IMR-90 (cell line): Measurements from ENCODE around the gene VPS52. TPM values are rescaled to one million over a fixed set of nuclear protein-coding genes. Genes with fewer than 3 reads are reported as not detected.

ENCODE experiments used
- ATAC-seq: fragments of 200-7000 bp; cut with Tn5 transposase; 2 replicates; pipeline ENCODE4 v1.9.1; 2020; ENCODE audit warnings: low read depth, mild to moderate bottlenecking, moderate library complexity
- BruUV-seq: library from RNA; stranded (reverse); fragments of 400-500 nt; replicated peaks from 2 replicates; lab custom pipeline; 2021; lab: Mats Ljungman, UMichigan
- CTCF ChIA-PET: fragments of 300-600 bp; formaldehyde crosslinking; extraction: SDS; loops from one replicate; lab custom pipeline; 2021; ENCODE audit warnings: antibody characterized with exemption; lab: Yijun Ruan, JAX
- POLR2A ChIA-PET: fragments of 300-600 bp; sonication (Branson Sonifier 250); formaldehyde crosslinking; loops from one replicate; lab custom pipeline; 2022; ENCODE audit warnings: antibody characterized with exemption; ENCODE audit not compliant: unreplicated experiment; lab: Charles Lee
- DNase-seq: peaks from one replicate; pipeline ENCODE4 v3.0.0; 2013
- H2AFZ ChIP-seq: replicated peaks from 2 replicates; pipeline ENCODE3; 2013; ENCODE audit warnings: low read length, mild to moderate bottlenecking; ENCODE audit not compliant: poor library complexity
- H2AK5ac ChIP-seq: 2 replicates; pipeline ENCODE4 v1.6.1; 2013; ENCODE audit warnings: low read depth, low read length, inconsistent platforms
- H2AK9ac ChIP-seq: replicated peaks from 2 replicates; pipeline ENCODE3; 2013; ENCODE audit warnings: mild to moderate bottlenecking, low read depth, low read length, moderate library complexity; ENCODE audit not compliant: poor library complexity
- H2BK120ac ChIP-seq: 2 replicates; pipeline ENCODE4 v1.6.1; 2013; ENCODE audit warnings: low read depth, low read length, inconsistent platforms
- H2BK15ac ChIP-seq: 3 replicates; pipeline ENCODE4 v1.6.1; 2013; ENCODE audit warnings: low read depth, low read length, inconsistent platforms
- H2BK20ac ChIP-seq: 2 replicates; pipeline ENCODE4 v1.6.1; 2013; ENCODE audit warnings: low read depth, mild to moderate bottlenecking, inconsistent platforms, low read length, moderate library complexity
- H2BK5ac ChIP-seq: 2 replicates; pipeline ENCODE4 v1.6.1; 2013; ENCODE audit warnings: mild to moderate bottlenecking, low read depth, low read length, inconsistent platforms; ENCODE audit not compliant: poor library complexity, severe bottlenecking
- H3K14ac ChIP-seq: replicated peaks from 2 replicates; pipeline ENCODE4 v1.6.1; 2013; ENCODE audit warnings: low read depth, low read length, inconsistent platforms
- H3K18ac ChIP-seq: 2 replicates; pipeline ENCODE4 v1.6.1; 2013; ENCODE audit warnings: low read depth, low read length, control low read depth
- H3K23ac ChIP-seq: 2 replicates; pipeline ENCODE4 v1.6.1; 2013; ENCODE audit warnings: low read depth, low read length, inconsistent platforms
- H3K27ac ChIP-seq: 2 replicates; pipeline ENCODE4 v1.5.1; 2013; ENCODE audit warnings: mild to moderate bottlenecking, control low read depth, low read length; ENCODE audit not compliant: insufficient read depth
- H3K27me3 ChIP-seq: 2 replicates; pipeline ENCODE4 v1.6.1; 2013; ENCODE audit warnings: low read length; ENCODE audit not compliant: control insufficient read depth, insufficient read depth
- H3K36me3 ChIP-seq: 2 replicates; pipeline ENCODE4 v1.6.1; 2013; ENCODE audit warnings: low read length, mixed read lengths; ENCODE audit not compliant: control insufficient read depth, insufficient read depth
- H3K4ac ChIP-seq: 2 replicates; pipeline ENCODE4 v1.6.1; 2013; ENCODE audit warnings: low read depth, low read length, inconsistent platforms
- H3K4me1 ChIP-seq: 2 replicates; pipeline ENCODE4 v1.6.1; 2013; ENCODE audit warnings: low read length, mixed read lengths; ENCODE audit not compliant: control insufficient read depth, insufficient read depth
- H3K4me2 ChIP-seq: 2 replicates; pipeline ENCODE4 v1.6.1; 2013; ENCODE audit warnings: low read depth, mild to moderate bottlenecking, control low read depth, low read length, moderate library complexity
- H3K4me3 ChIP-seq: 2 replicates; pipeline ENCODE4 v1.5.1; 2013; ENCODE audit warnings: low read depth, mild to moderate bottlenecking, control low read depth, low read length, moderate library complexity; ENCODE audit not compliant: insufficient read depth
- H3K56ac ChIP-seq: 2 replicates; pipeline ENCODE4 v1.6.1; 2013; ENCODE audit warnings: low read length, inconsistent platforms; ENCODE audit not compliant: insufficient read depth; ENCODE audit errors: extremely low read depth
- H3K79me1 ChIP-seq, 2 experiments: 2 replicates each; pipeline ENCODE4 v1.6.1; 2013; ENCODE audit warnings: low read length in 2 of 2, inconsistent platforms in 1 of 2, low read depth in 1 of 2
- H3K9ac ChIP-seq: 2 replicates; pipeline ENCODE4 v1.6.1; 2013; ENCODE audit warnings: low read depth, low read length, control low read depth
- H3K9me1 ChIP-seq: 2 replicates; pipeline ENCODE4 v1.6.1; 2013; ENCODE audit warnings: low read length, inconsistent platforms; ENCODE audit not compliant: insufficient read depth
- H3K9me3 ChIP-seq: 2 replicates; pipeline ENCODE4 v1.6.1; 2013; ENCODE audit warnings: low read length; ENCODE audit not compliant: control insufficient read depth, insufficient read depth
- H4K20me1 ChIP-seq: 2 replicates; pipeline ENCODE4 v1.6.1; 2013; ENCODE audit warnings: low read length, inconsistent platforms; ENCODE audit not compliant: insufficient read depth
- H4K5ac ChIP-seq: 2 replicates; pipeline ENCODE4 v1.6.1; 2013; ENCODE audit warnings: mild to moderate bottlenecking, low read depth, low read length, control low read depth
- H4K8ac ChIP-seq, 2 experiments: 2 replicates each; pipeline ENCODE4 v1.6.1; 2013; ENCODE audit warnings: low read depth in 2 of 2, low read length in 2 of 2, control low read depth in 1 of 2, inconsistent platforms in 1 of 2
- H4K91ac ChIP-seq: 2 replicates; pipeline ENCODE4 v1.6.1; 2013; ENCODE audit warnings: low read depth, low read length, inconsistent platforms; ENCODE audit not compliant: insufficient read depth
- BHLHE40 ChIP-seq: fragments of 150-350 bp; IDR thresholded peaks from 2 replicates; pipeline ENCODE4 v1.6.1; 2016; ENCODE audit warnings: mild to moderate bottlenecking, low read depth, low read length
- CEBPB ChIP-seq: IDR thresholded peaks from 2 replicates; pipeline ENCODE4 v1.6.1; 2012; ENCODE audit warnings: low read depth, low read length, improper control_type of control experiment
- CTCF ChIP-seq: conservative IDR thresholded peaks from 2 replicates; pipeline ENCODE4 v1.5.1; 2012; ENCODE audit warnings: mild to moderate bottlenecking, low read depth, low read length, improper control_type of control experiment
- ELK1 ChIP-seq: fragments of 150-350 bp; IDR thresholded peaks from 2 replicates; pipeline ENCODE4 v1.6.1; 2016; ENCODE audit warnings: low read depth, mild to moderate bottlenecking, low read length, moderate library complexity, borderline replicate concordance
- FOS ChIP-seq: fragments of 150-350 bp; IDR thresholded peaks from 2 replicates; pipeline ENCODE4 v1.6.1; 2016; ENCODE audit warnings: low read depth, low read length
- MAFK ChIP-seq: IDR thresholded peaks from 2 replicates; pipeline ENCODE4 v1.6.1; 2012; ENCODE audit warnings: low read depth, low read length, improper control_type of control experiment
- MAZ ChIP-seq: IDR thresholded peaks from 2 replicates; pipeline ENCODE4 v1.6.1; 2012; ENCODE audit warnings: low read depth, mild to moderate bottlenecking, low read length, improper control_type of control experiment, moderate library complexity, borderline replicate concordance
- MXI1 ChIP-seq: IDR thresholded peaks from 2 replicates; pipeline ENCODE4 v1.6.1; 2012; ENCODE audit warnings: low read depth, mild to moderate bottlenecking, low read length, moderate library complexity, borderline replicate concordance
- NFE2L2 ChIP-seq: fragments of 150-350 bp; IDR thresholded peaks from 2 replicates; pipeline ENCODE4 v1.6.1; 2016; ENCODE audit warnings: low read depth, mild to moderate bottlenecking, low read length
- POLR2A ChIP-seq: IDR thresholded peaks from 2 replicates; pipeline ENCODE4 v1.6.1; 2012; ENCODE audit warnings: mild to moderate bottlenecking, low read depth, low read length
- RAD21 ChIP-seq: IDR thresholded peaks from 2 replicates; pipeline ENCODE4 v1.6.1; 2012; ENCODE audit warnings: low read length, improper control_type of control experiment
- RCOR1 ChIP-seq: IDR thresholded peaks from 2 replicates; pipeline ENCODE4 v1.6.1; 2012; ENCODE audit warnings: mild to moderate bottlenecking, low read length, improper control_type of control experiment; ENCODE audit not compliant: insufficient replicate concordance
- RFX5 ChIP-seq: IDR thresholded peaks from 2 replicates; pipeline ENCODE4 v1.8.0; 2012; ENCODE audit warnings: low read depth, mild to moderate bottlenecking, low read length, moderate library complexity
- SMC3 ChIP-seq: fragments of 150-350 bp; IDR thresholded peaks from 2 replicates; pipeline ENCODE4 v1.6.1; 2016; ENCODE audit warnings: low read depth, mild to moderate bottlenecking, antibody characterized with exemption, low read length, moderate library complexity
- WGBS, 2 experiments: methylation state at CpG; one replicate each; pipeline versions ENCODE4 v1.1.5 to v1.1.7; 2013; ENCODE audit warnings: missing lambda C conversion rate in 2 of 2; ENCODE audit not compliant: insufficient read length in 1 of 2; ENCODE audit errors: extremely low coverage in 2 of 2; 5-methylcytosine and 5-hydroxymethylcytosine counted together
- dilution Hi-C: fragments of 300-500 bp; cut with HindIII; formaldehyde crosslinking; loops from one replicate; pipeline ENCODE4 v1.14.3; 2018; ENCODE audit warnings: low sequenced_read_pairs; ENCODE audit not compliant: unreplicated experiment
- in situ Hi-C: fragments of 300-500 bp; cut with MboI; formaldehyde crosslinking; loops from 3 replicates; pipeline ENCODE4 v1.14.3; 2019; ENCODE audit warnings: low sequenced_read_pairs, inconsistent platforms, mixed read lengths
- intact Hi-C: fragments of 100-400 bp; cut with micrococcal nuclease; formaldehyde crosslinking; loops from 2 replicates; pipeline ENCODE4 v1.10.0; 2022
- polyA plus RNA-seq, 3 experiments: library from polyadenylated mRNA; depleted of rRNA; stranded (reverse); fragments of >200 nt; gene quantifications; 2 replicates each; pipeline ENCODE4 v1.2.3, GENCODE V29; 2012; ENCODE audit warnings: low replicate concordance in 1 of 3
- total RNA-seq: library from RNA; depleted of rRNA; stranded (reverse); fragments of >200 nt; gene quantifications from 2 replicates; pipeline ENCODE4 v1.2.3, GENCODE V29; 2012

Gene VPS52
- total and polyA plus RNA-seq, 2 of the 4 experiments (the other 2 are of a cell fraction) = 29.8 to 54.6 TPM

- no peak overlapping the region for H4K5ac ChIP-seq
- peak overlapping the region; percentile 84 for H3K4me2 ChIP-seq
- DNase-seq (no peak), ATAC-seq (no peak)
- POLR2A ChIA-PET = no interaction called here
- WGBS, 2 experiments = no CpG with 5 or more reads among the region's 11 CpGs
- H4K8ac ChIP-seq = no peak overlapping the region
- intact Hi-C loops (no loop called here), in situ Hi-C loops (no loop called here), dilution Hi-C loops (no loop called here)
- H2AK9ac ChIP-seq = no peak overlapping the region
- H2AK5ac ChIP-seq = 0 out of 2 replicates have a peak overlapping the region, but pooled peaks have one; percentile 29
- H2BK5ac ChIP-seq = no peak overlapping the region
- H4K20me1 ChIP-seq = peaks cover 64% of the 10 kb centered on the region
- peaks cover 14% of the 10 kb centered on the region for H3K4me1 ChIP-seq
- no peaks in the 10 kb centered on the region for H3K9me3 ChIP-seq
- H2BK120ac ChIP-seq = no peak overlapping the region
- H3K56ac ChIP-seq = 0 out of 2 replicates have a peak overlapping the region, but pooled peaks have one; percentile 88
- H3K18ac ChIP-seq = no peak overlapping the region
- H3K4ac ChIP-seq = 0 out of 2 replicates have a peak overlapping the region, but pooled peaks have one; percentile 11
- peak overlapping the region; percentile 71 for H3K4me3 ChIP-seq
- no TSS peak for BruUV-seq
- peak overlapping the region; percentile 95; the same call in 1 of the 2 replicates for H3K14ac ChIP-seq
- H4K91ac ChIP-seq = no peak overlapping the region
- H2AFZ ChIP-seq = no peak overlapping the region
- peaks cover 49% of the 10 kb centered on the region for H3K36me3 ChIP-seq
- no peaks in the 10 kb centered on the region for H3K27me3 ChIP-seq
- H3K27ac ChIP-seq = no peak overlapping the region
- H2BK15ac ChIP-seq = no peak overlapping the region
- H3K9ac ChIP-seq = peak overlapping the region; percentile 95; the same call in 1 of the 2 replicates
- peaks cover 28 to 65% of the 10 kb centered on the region in 2 experiments for H3K79me1 ChIP-seq
- H3K23ac ChIP-seq = peak overlapping the region; percentile 86; the same call in 1 of the 2 replicates
- no peak overlapping the region for H2BK20ac ChIP-seq
- peaks cover 9% of the 10 kb centered on the region for H3K9me1 ChIP-seq
- CTCF ChIA-PET = no interaction called here
- TF ChIP-seq CEBPB (no peak), ELK1 (no peak), POLR2A (no peak), NFE2L2 (no peak), BHLHE40 (no peak), CTCF (no peak), FOS (no peak), RCOR1 (no peak), MAFK (no peak), MAZ (no peak), MXI1 (no peak), RAD21 (no peak), RFX5 (no peak), SMC3 (no peak)
These were observed 1.6 kb upstream of the VPS52 start for GRCh38 chr6:33273129-33273923.
